ENCODE data around the gene ROBO2.

Gene ROBO2

GRCh38 chr3:77190374-77190773, 150.5 kb downstream of the ROBO2 start:
- no peak for DNase-seq (ENCODE audit: low read depth in 3 of 3)

GRCh38 chr3:77191014-77191413, 151.1 kb downstream of the ROBO2 start:
- no peak for DNase-seq (ENCODE audit: low read depth in 3 of 3)

- DNase-seq (ENCODE audit: low read depth in 3 of 3) = no peak
Measured at GRCh38 chr3:77191640-77192039, 151.7 kb downstream of the ROBO2 start.

GRCh38 chr3:77195766-77196545, 156.1 kb downstream of the ROBO2 start:
- DNase-seq (ENCODE audit: low read depth in 3 of 3) = no peak

GRCh38 chr3:77197408-77197807, 157.5 kb downstream of the ROBO2 start:
- no peak for DNase-seq (ENCODE audit: low read depth in 3 of 3)

- DNase-seq (ENCODE audit: low read depth in 3 of 3) = no peak
Measured at GRCh38 chr3:77203851-77204250, 164.0 kb downstream of the ROBO2 start.

- no peak for DNase-seq (ENCODE audit: low read depth in 3 of 3)
Measured at GRCh38 chr3:77204788-77205187, 164.9 kb downstream of the ROBO2 start.

GRCh38 chr3:77207753-77208152, 167.9 kb downstream of the ROBO2 start:
- no peak for DNase-seq (ENCODE audit: low read depth in 3 of 3)

- no peak for DNase-seq (ENCODE audit: low read depth in 3 of 3)
Measured at GRCh38 chr3:77222701-77223100, 182.8 kb downstream of the ROBO2 start.

GRCh38 chr3:77227567-77227966, 187.7 kb downstream of the ROBO2 start:
- DNase-seq (ENCODE audit: low read depth in 3 of 3) = no peak

GRCh38 chr3:77232557-77232956, 192.7 kb downstream of the ROBO2 start:
- no peak for DNase-seq (ENCODE audit: low read depth in 3 of 3)

GRCh38 chr3:77234004-77234403, 194.1 kb downstream of the ROBO2 start:
- DNase-seq (ENCODE audit: low read depth in 3 of 3) = no peak

- no peak for DNase-seq (ENCODE audit: low read depth in 3 of 3)
Measured at GRCh38 chr3:77236118-77236517, 196.2 kb downstream of the ROBO2 start.

- no peak for DNase-seq (ENCODE audit: low read depth in 3 of 3)
Measured at GRCh38 chr3:77240072-77240650, 200.3 kb downstream of the ROBO2 start.

- no peak for DNase-seq (ENCODE audit: low read depth in 3 of 3)
Measured at GRCh38 chr3:77242371-77242770, 202.5 kb downstream of the ROBO2 start.

GRCh38 chr3:77244981-77245380, 205.1 kb downstream of the ROBO2 start:
- no peak for DNase-seq (ENCODE audit: low read depth in 3 of 3)

GRCh38 chr3:77247061-77247460, 207.2 kb downstream of the ROBO2 start:
- DNase-seq (ENCODE audit: low read depth in 3 of 3) = no peak

- no peak for DNase-seq (ENCODE audit: low read depth in 3 of 3)
Measured at GRCh38 chr3:77247817-77248216, 207.9 kb downstream of the ROBO2 start.

GRCh38 chr3:77248420-77248819, 208.5 kb downstream of the ROBO2 start:
- DNase-seq (ENCODE audit: low read depth in 3 of 3) = no peak

GRCh38 chr3:77251136-77251535, 211.2 kb downstream of the ROBO2 start:
- DNase-seq (ENCODE audit: low read depth in 3 of 3) = no peak

- peak in 1 of 3 donors; percentile 2 for DNase-seq (ENCODE audit: low read depth in 3 of 3)
Measured at GRCh38 chr3:77254967-77255831, 215.3 kb downstream of the ROBO2 start.

Data from stimulated activated CD4-positive, alpha-beta T cell treated with anti-CD3 and anti-CD28 coated beads, TNF-alpha, amount 100 ng/mL, for 48 hours (primary cell).